Smooth muscle cell (in vitro differentiated cells): ENCODE measurements around the gene SCYL3. TPM values are rescaled to one million over a fixed set of nuclear protein-coding genes. Genes with fewer than 3 reads are reported as not detected.

Source experiments
- DNase-seq: peaks from one replicate; lab custom pipeline; 2025; ENCODE audit not compliant: unreplicated experiment; lab: John Stamatoyannopoulos, UW
- H2AFZ ChIP-seq: fragments of 200-600 bp; sonication (generic); 2 replicates; pipeline ENCODE4 v1.6.0; 2016; ENCODE audit warnings: antibody characterized with exemption, low read depth, mild to moderate bottlenecking
- H3F3A ChIP-seq: fragments of 200-600 bp; sonication (generic); 2 replicates; pipeline ENCODE4 v1.6.0; 2017; ENCODE audit warnings: antibody characterized with exemption, low read depth
- H3K27ac ChIP-seq: fragments of 200-600 bp; sonication (generic); 2 replicates; pipeline ENCODE4 v1.5.1; 2016; ENCODE audit warnings: low read depth, mild to moderate bottlenecking
- H3K27me3 ChIP-seq: fragments of 200-600 bp; sonication (generic); 2 replicates; pipeline ENCODE4 v1.6.1; 2016; ENCODE audit warnings: low read depth, mild to moderate bottlenecking
- H3K36me3 ChIP-seq: fragments of 200-600 bp; sonication (generic); 2 replicates; pipeline ENCODE4 v1.5.1; 2016; ENCODE audit warnings: low read depth
- H3K4me1 ChIP-seq: fragments of 200-600 bp; sonication (generic); 2 replicates; pipeline ENCODE4 v1.5.1; 2016; ENCODE audit warnings: low read depth
- H3K4me2 ChIP-seq: fragments of 200-600 bp; sonication (generic); 2 replicates; pipeline ENCODE4 v1.6.0; 2016; ENCODE audit warnings: mild to moderate bottlenecking
- H3K4me3 ChIP-seq: fragments of 200-600 bp; sonication (generic); 2 replicates; pipeline ENCODE4 v1.5.1; 2016; ENCODE audit warnings: mild to moderate bottlenecking
- H3K79me2 ChIP-seq: fragments of 200-600 bp; sonication (generic); 2 replicates; pipeline ENCODE4 v1.6.0; 2016; ENCODE audit warnings: low read depth, mild to moderate bottlenecking
- H3K9ac ChIP-seq: fragments of 200-600 bp; sonication (generic); 2 replicates; pipeline ENCODE4 v1.6.0; 2016; ENCODE audit warnings: low read depth
- H3K9me3 ChIP-seq: fragments of 200-600 bp; sonication (generic); replicated peaks from 2 replicates; pipeline ENCODE4 v1.5.1; 2016; ENCODE audit warnings: low read depth
- H4K20me1 ChIP-seq: fragments of 200-600 bp; sonication (generic); 2 replicates; pipeline ENCODE4 v1.6.0; 2016; ENCODE audit warnings: low read depth
- CTCF ChIP-seq: fragments of 200-600 bp; sonication (generic); IDR thresholded peaks from 2 replicates; pipeline ENCODE4 v1.5.1; 2017; ENCODE audit warnings: borderline replicate concordance, mild to moderate bottlenecking, antibody characterized with exemption; ENCODE audit not compliant: insufficient read depth, poor library complexity, severe bottlenecking
- WGBS: methylation state at CpG from one replicate; pipeline ENCODE4 v1.1.7; 2016; ENCODE audit warnings: low lambda C conversion rate; 5-methylcytosine and 5-hydroxymethylcytosine counted together
- polyA plus RNA-seq: library from polyadenylated mRNA; unstranded; fragments of >200 nt; fragmentation: Nextera tagmentation; extraction: Ambion mirVana; gene quantifications from 2 replicates; pipeline ENCODE4 v1.2.1, GENCODE V29; 2016
- small RNA-seq: library from RNA; depleted of rRNA; stranded (forward); fragments of <200 nt; gene quantifications from one replicate; pipeline ENCODE3, GENCODE V24; 2014
- total RNA-seq: library from RNA; depleted of rRNA; stranded (reverse); fragments of >200 nt; gene quantifications from 2 replicates; pipeline ENCODE4 v1.2.3, GENCODE V29; 2014

The SCYL3 gene
- total and polyA plus RNA-seq, 2 experiments from 2014 or later, result 4.0 to 10.3 TPM

GRCh38 chr1:169809370-169810095 is 84.2 kb downstream of the SCYL3 start:
- Histone ChIP-seq H3K27me3 (no peaks in the 10 kb centered on the region), H3K36me3 (no peaks in the 10 kb centered on the region), H3K4me1 (no peaks in the 10 kb centered on the region), H3K27ac (no peak overlapping the region), H3K4me2 (no peak overlapping the region), H3K79me2 (no peaks in the 10 kb centered on the region), H3K9me3 (no peaks in the 10 kb centered on the region), H4K20me1 (no peaks in the 10 kb centered on the region), H3K4me3 (no peak overlapping the region), H3K9ac (no peak overlapping the region), H2AFZ (no peak overlapping the region), H3F3A (no peaks in the 10 kb centered on the region)
- DNase-seq, result no peak
- TF ChIP-seq CTCF, result peak; percentile 66
- 62% methylated on average over 4 of the region's 4 CpGs for WGBS

- Histone ChIP-seq H3K4me2 (no peak overlapping the region), H3K27me3 (no peaks in the 10 kb centered on the region), H3K27ac (no peak overlapping the region), H3K9me3 (no peaks in the 10 kb centered on the region), H3K4me3 (no peak overlapping the region), H3K4me1 (no peaks in the 10 kb centered on the region), H3K9ac (no peak overlapping the region), H3K79me2 (peaks cover 10% of the 10 kb centered on the region), H3K36me3 (peaks cover 15% of the 10 kb centered on the region), H3F3A (no peaks in the 10 kb centered on the region), H2AFZ (no peak overlapping the region), H4K20me1 (no peaks in the 10 kb centered on the region)
- DNase-seq, result no peak
- WGBS, result 98% methylated on average over 2 of the region's 2 CpGs
- TF ChIP-seq CTCF, result no peak
These were observed 88.8 kb downstream of the SCYL3 start for GRCh38 chr1:169804941-169805340.

GRCh38 chr1:169802888-169803287 is 90.8 kb downstream of the SCYL3 start:
- peaks cover 15% of the 10 kb centered on the region for H3K36me3 ChIP-seq
- no peak for DNase-seq
- no peaks in the 10 kb centered on the region for H4K20me1 ChIP-seq
- H3K27ac ChIP-seq, result no peak overlapping the region
- H3K4me1 ChIP-seq, result no peaks in the 10 kb centered on the region
- no peaks in the 10 kb centered on the region for H3K27me3 ChIP-seq
- H3F3A ChIP-seq, result no peaks in the 10 kb centered on the region
- H3K79me2 ChIP-seq, result peaks cover 29% of the 10 kb centered on the region
- H3K9ac ChIP-seq, result no peak overlapping the region
- no peak overlapping the region for H3K4me2 ChIP-seq
- H3K9me3 ChIP-seq, result no peaks in the 10 kb centered on the region
- no peak for TF ChIP-seq CTCF
- H3K4me3 ChIP-seq, result no peak overlapping the region
- H2AFZ ChIP-seq, result no peak overlapping the region

Small RNA genes within 50 kb of the gene (small RNA-seq; reads per million reads assigned to genes)
- 0.21 reads per million for gene RN7SL333P

Other genes with a start within 250 kb of the SCYL3 start
- 0.85 and 1.4 TPM in 2 replicates for gene SELL, start 182.3 kb downstream of the SCYL3 start, total RNA-seq
- gene SELL, start 182.3 kb downstream of the SCYL3 start, polyA plus RNA-seq, result 0.41 and 0.48 TPM in 2 replicates
- 0.40 TPM in 1 of 2 replicates, not detected in the other for gene SELE, start 159.8 kb downstream of the SCYL3 start, total RNA-seq
- gene SELE, start 159.8 kb downstream of the SCYL3 start, polyA plus RNA-seq, result 0.05 TPM in 1 of 2 replicates, not detected in the other
- 5.2 and 6.1 TPM in 2 replicates for gene METTL18, start 99.0 kb downstream of the SCYL3 start, total RNA-seq
- 5.2 and 5.4 TPM in 2 replicates for gene METTL18, start 99.0 kb downstream of the SCYL3 start, polyA plus RNA-seq
- gene KIFAP3, start 180.8 kb upstream of the SCYL3 start, total RNA-seq, result 55.3 and 56.0 TPM in 2 replicates
- 29.3 and 37.1 TPM in 2 replicates for gene KIFAP3, start 180.8 kb upstream of the SCYL3 start, polyA plus RNA-seq